Tibial artery (tissue), 4 donors: ENCODE data around the gene TRIM75.
"Not testable (repeated sequence)": the region's sequence is repeated elsewhere in the genome, so short reads cannot be mapped to it uniquely, and the experiment has no call there.

Source experiments
- DNase-seq, 2 donors: peaks; one replicate each; pipeline ENCODE4 v3.0.0-alpha.2; 2019
- H3K27ac ChIP-seq, 2 donors: fragments of 200-600 bp; sonication (generic) in 1 of 2; 1 replicate in 1 of 2; 2 replicates in 1 of 2; pipeline ENCODE4 v1.5.1; 2018 to 2019; ENCODE audit warnings: mild to moderate bottlenecking in 1 of 2
- H3K27me3 ChIP-seq, 2 donors: fragments of 200-600 bp; sonication (generic) in 1 of 2; one replicate each; pipeline versions ENCODE4 v1.5.1 to v1.6.0; 2016 to 2019
- H3K36me3 ChIP-seq, 3 donors: fragments of 200-600 bp; sonication (generic) in 2 of 3; one replicate each; pipeline ENCODE4 v1.5.1; 2016 to 2019; ENCODE audit warnings: mild to moderate bottlenecking in 2 of 3
- H3K4me1 ChIP-seq, 4 donors: fragments of 200-600 bp; sonication (generic) in 2 of 4; 1 replicate in 3 of 4; 2 replicates in 1 of 4; pipeline ENCODE4 v1.5.1; 2016 to 2019
- H3K4me3 ChIP-seq, 2 donors: fragments of 200-600 bp; sonication (generic) in 1 of 2; 1 replicate in 1 of 2; 2 replicates in 1 of 2; pipeline ENCODE4 v1.5.1; 2018 to 2019; ENCODE audit warnings: mild to moderate bottlenecking in 2 of 2
- H3K9me3 ChIP-seq, 3 donors: fragments of 200-600 bp; sonication (generic) in 1 of 3; one replicate each; pipeline ENCODE4 v1.5.1; 2016 to 2019
- CTCF ChIP-seq, 2 experiments: fragments of 200-600 bp in 1 of 2; fragments of 450-650 bp in 1 of 2; IDR thresholded peaks; one replicate each; pipeline ENCODE4 v1.5.1; 2017 to 2019; ENCODE audit warnings: antibody characterized with exemption in 2 of 2, mild to moderate bottlenecking in 1 of 2, moderate library complexity in 1 of 2
- intact Hi-C: fragments of 100-400 bp; cut with DNase I; formaldehyde crosslinking; loops from one replicate; pipeline ENCODE4 v1.15.0; 2023; ENCODE audit warnings: low total_unique reads

The TRIM75 gene

GRCh38 chr4:165079476-165079875 lies 25.8 kb downstream of the TRIM75 start:
- TF ChIP-seq CTCF (IDR thresholded peaks at IDR 0.05) = no peak
- intact Hi-C loops = no loop called here
- Histone ChIP-seq H3K27me3 (no peaks in the 10 kb centered on the region), H3K36me3 (peaks cover 56 to 69% (median 59%) of the 10 kb centered on the region in 3 donors), H3K27ac (no peak overlapping the region), H3K4me1 (no peaks in the 10 kb centered on the region), H3K9me3 (no peaks in the 10 kb centered on the region), H3K4me3 (no peak overlapping the region)
- DNase-seq = no peak

GRCh38 chr4:165084787-165085186 lies 31.1 kb downstream of the TRIM75 start:
- DNase-seq, H3K9me3 ChIP-seq, H3K27ac ChIP-seq, intact Hi-C loops, H3K4me1 ChIP-seq, H3K4me3 ChIP-seq, H3K27me3 ChIP-seq: not testable (repeated sequence)
- peaks cover 60 to 70% (median 63%) of the 10 kb centered on the region in 3 donors for H3K36me3 ChIP-seq

- Histone ChIP-seq H3K4me3 (no peak overlapping the region), H3K4me1 (no peaks in the 10 kb centered on the region), H3K9me3 (no peaks in the 10 kb centered on the region), H3K36me3 (peaks cover 51 to 72% (median 57%) of the 10 kb centered on the region in 3 donors), H3K27me3 (no peaks in the 10 kb centered on the region), H3K27ac (no peak overlapping the region)
- intact Hi-C loops = no loop called here
- TF ChIP-seq CTCF (IDR thresholded peaks at IDR 0.05) = no peak
- DNase-seq = no peak
Measured at GRCh38 chr4:165085946-165086345, 32.3 kb downstream of the TRIM75 start.

- intact Hi-C loops = no loop called here
- TF ChIP-seq CTCF (IDR thresholded peaks at IDR 0.05) = no peak
- H3K4me3 ChIP-seq = no peak overlapping the region
- H3K4me1 ChIP-seq = no peaks in the 10 kb centered on the region
- H3K9me3 ChIP-seq = no peaks in the 10 kb centered on the region
- no peaks in the 10 kb centered on the region for H3K27me3 ChIP-seq
- no peak overlapping the region for H3K27ac ChIP-seq
- peaks cover 56 to 91% (median 64%) of the 10 kb centered on the region in 3 donors for H3K36me3 ChIP-seq
- no peak for DNase-seq
Measured at GRCh38 chr4:165088366-165088765, 34.7 kb downstream of the TRIM75 start.

DNA sequence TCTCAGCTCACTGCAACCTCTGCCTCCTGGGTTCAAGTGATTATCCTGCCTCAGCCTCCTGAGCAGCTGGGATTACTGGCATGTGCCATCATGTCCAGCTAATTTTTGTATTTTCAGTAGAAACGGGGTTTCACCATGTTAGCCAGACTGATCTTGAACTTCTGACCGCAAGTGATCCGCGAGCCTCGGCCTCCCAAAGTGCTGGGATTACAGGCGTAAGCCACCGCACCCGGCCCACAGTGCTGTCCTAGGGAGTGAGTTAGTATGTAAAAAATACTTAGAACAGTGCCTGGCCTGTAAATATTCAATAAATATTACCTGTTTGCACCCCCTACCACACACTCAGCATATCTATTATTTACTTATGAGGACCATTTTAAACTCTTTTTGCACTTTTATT lies 38.5 kb downstream of the TRIM75 start:
- H3K4me1 ChIP-seq, intact Hi-C loops, H3K27me3 ChIP-seq, H3K27ac ChIP-seq, H3K4me3 ChIP-seq, DNase-seq, H3K9me3 ChIP-seq: not testable (repeated sequence)
- peaks cover 35 to 91% (median 53%) of the 10 kb centered on the region in 3 donors for H3K36me3 ChIP-seq

GRCh38 chr4:165094873-165095272 lies 41.2 kb downstream of the TRIM75 start:
- no peaks in the 10 kb centered on the region for H3K9me3 ChIP-seq
- DNase-seq = no peak
- peaks cover 33 to 87% (median 52%) of the 10 kb centered on the region in 3 donors for H3K36me3 ChIP-seq
- TF ChIP-seq CTCF (IDR thresholded peaks at IDR 0.05) = no peak
- no peak overlapping the region for H3K4me3 ChIP-seq
- H3K4me1 ChIP-seq = no peaks in the 10 kb centered on the region
- no peaks in the 10 kb centered on the region for H3K27me3 ChIP-seq
- no peak overlapping the region for H3K27ac ChIP-seq
- intact Hi-C loops = no loop called here

- intact Hi-C loops = no loop called here
- H3K9me3 ChIP-seq = no peaks in the 10 kb centered on the region
- H3K27ac ChIP-seq = no peak overlapping the region
- H3K4me1 ChIP-seq = no peaks in the 10 kb centered on the region
- no peak overlapping the region for H3K4me3 ChIP-seq
- H3K36me3 ChIP-seq = peaks cover 37 to 88% (median 51%) of the 10 kb centered on the region in 3 donors
- TF ChIP-seq CTCF (IDR thresholded peaks at IDR 0.05) = no peak
- no peaks in the 10 kb centered on the region for H3K27me3 ChIP-seq
- DNase-seq = no peak
Measured at GRCh38 chr4:165095291-165095690, 41.6 kb downstream of the TRIM75 start.
